KMS-11 (cell line): ENCODE measurements around the gene RRBP1.

Experiments
- H2AFZ ChIP-seq: fragments of 200-600 bp; sonication (generic); 2 replicates; pipeline ENCODE4 v1.6.1; 2016; ENCODE audit warnings: antibody characterized with exemption, mixed run types, low read depth
- H3K27ac ChIP-seq: fragments of 200-600 bp; sonication (generic); 2 replicates; pipeline ENCODE4 v1.6.1; 2016; ENCODE audit warnings: mild to moderate bottlenecking, mixed run types
- H3K27me3 ChIP-seq: fragments of 200-600 bp; sonication (generic); 2 replicates; pipeline ENCODE4 v1.6.1; 2017; ENCODE audit warnings: mild to moderate bottlenecking, low read depth, mixed run types, moderate library complexity; ENCODE audit not compliant: insufficient read depth
- H3K36me3 ChIP-seq: fragments of 200-600 bp; sonication (generic); 2 replicates; pipeline ENCODE4 v1.6.1; 2017; ENCODE audit warnings: mild to moderate bottlenecking, mixed run types; ENCODE audit not compliant: insufficient read depth
- H3K4me1 ChIP-seq: fragments of 200-600 bp; sonication (generic); 2 replicates; pipeline ENCODE4 v1.6.1; 2016; ENCODE audit warnings: mild to moderate bottlenecking, low read depth, mixed run types; ENCODE audit not compliant: poor library complexity, severe bottlenecking
- H3K4me2 ChIP-seq: fragments of 200-600 bp; sonication (generic); 2 replicates; pipeline ENCODE4 v1.7.0; 2016; ENCODE audit warnings: mild to moderate bottlenecking, mixed run types
- H3K4me3 ChIP-seq: fragments of 200-600 bp; sonication (generic); IDR thresholded peaks from 2 replicates; pipeline ENCODE4 v1.6.1; 2017; ENCODE audit warnings: low read depth, low read length, mixed read lengths; ENCODE audit not compliant: insufficient read depth
- H3K79me2 ChIP-seq: fragments of 200-600 bp; sonication (generic); 2 replicates; pipeline ENCODE4 v1.6.1; 2016; ENCODE audit warnings: low read depth, mixed run types; ENCODE audit not compliant: insufficient read depth
- H3K9ac ChIP-seq: fragments of 200-600 bp; sonication (generic); 2 replicates; pipeline ENCODE4 v1.6.1; 2016; ENCODE audit warnings: mild to moderate bottlenecking, mixed run types
- H4K20me1 ChIP-seq: fragments of 200-600 bp; sonication (generic); 2 replicates; pipeline ENCODE4 v1.6.1; 2016; ENCODE audit warnings: mild to moderate bottlenecking, mixed run types; ENCODE audit not compliant: insufficient read depth
- CTCF ChIP-seq: fragments of 200-600 bp; sonication (generic); conservative IDR thresholded peaks from 2 replicates; pipeline ENCODE4 v1.6.1; 2017; ENCODE audit warnings: low read depth, mild to moderate bottlenecking, antibody characterized with exemption, low read length, moderate library complexity, mixed read lengths

Gene RRBP1

GRCh38 chr20:17653835-17654648, 28.0 kb downstream of the RRBP1 start:
- no peaks in the 10 kb centered on the region for H3K27me3 ChIP-seq
- no peak overlapping the region for H2AFZ ChIP-seq
- H3K9ac ChIP-seq: no peak overlapping the region
- H3K79me2 ChIP-seq: no peaks in the 10 kb centered on the region; the same call in 1 of the 2 replicates
- no peak overlapping the region for H3K4me3 ChIP-seq
- no peaks in the 10 kb centered on the region for H4K20me1 ChIP-seq
- no peak for TF ChIP-seq CTCF
- no peaks in the 10 kb centered on the region for H3K36me3 ChIP-seq
- no peak overlapping the region for H3K27ac ChIP-seq
- no peak overlapping the region for H3K4me2 ChIP-seq
- peaks cover 50% of the 10 kb centered on the region for H3K4me1 ChIP-seq

GRCh38 chr20:17652411-17652810, 29.6 kb downstream of the RRBP1 start:
- no peak overlapping the region for H3K4me3 ChIP-seq
- peaks cover 66% of the 10 kb centered on the region for H3K4me1 ChIP-seq
- H3K79me2 ChIP-seq: no peaks in the 10 kb centered on the region; the same call in 1 of the 2 replicates
- no peaks in the 10 kb centered on the region for H3K36me3 ChIP-seq
- TF ChIP-seq CTCF: no peak
- no peaks in the 10 kb centered on the region for H4K20me1 ChIP-seq
- peak overlapping the region; percentile 83; the same call in 1 of the 2 replicates for H3K4me2 ChIP-seq
- H2AFZ ChIP-seq: no peak overlapping the region
- peak overlapping the region; percentile 79; the same call in 1 of the 2 replicates for H3K27ac ChIP-seq
- no peaks in the 10 kb centered on the region for H3K27me3 ChIP-seq
- no peak overlapping the region for H3K9ac ChIP-seq

- no peak for TF ChIP-seq CTCF
- H3K4me1 ChIP-seq: peaks cover 69% of the 10 kb centered on the region
- H3K9ac ChIP-seq: no peak overlapping the region
- peak overlapping the region; percentile 83 for H3K4me2 ChIP-seq
- H2AFZ ChIP-seq: no peak overlapping the region
- no peaks in the 10 kb centered on the region for H4K20me1 ChIP-seq
- H3K27me3 ChIP-seq: no peaks in the 10 kb centered on the region
- peak overlapping the region; percentile 79; the same call in 1 of the 2 replicates for H3K27ac ChIP-seq
- no peaks in the 10 kb centered on the region; the same call in 1 of the 2 replicates for H3K79me2 ChIP-seq
- H3K4me3 ChIP-seq: no peak overlapping the region
- no peaks in the 10 kb centered on the region for H3K36me3 ChIP-seq
Measured at GRCh38 chr20:17651760-17652388, 30.2 kb downstream of the RRBP1 start.

GRCh38 chr20:17651129-17651759, 30.8 kb downstream of the RRBP1 start:
- no peak for TF ChIP-seq CTCF
- no peak overlapping the region for H2AFZ ChIP-seq
- peak overlapping the region; percentile 27; the same call in 1 of the 2 replicates for H3K9ac ChIP-seq
- no peak overlapping the region for H3K4me3 ChIP-seq
- H3K36me3 ChIP-seq: no peaks in the 10 kb centered on the region
- peak overlapping the region; percentile 83 for H3K4me2 ChIP-seq
- H3K4me1 ChIP-seq: peaks cover 70% of the 10 kb centered on the region
- no peaks in the 10 kb centered on the region for H3K27me3 ChIP-seq
- H3K27ac ChIP-seq: peak overlapping the region; percentile 79
- H4K20me1 ChIP-seq: no peaks in the 10 kb centered on the region
- no peaks in the 10 kb centered on the region; the same call in 1 of the 2 replicates for H3K79me2 ChIP-seq
